Endometrial microvascular endothelial cells (primary cell): ENCODE measurements around the gene TYRP1. TPM values are rescaled to one million over a fixed set of nuclear protein-coding genes. Genes with fewer than 3 reads are reported as not detected.

Experiments used
- in situ Hi-C: cut with HindIII; loops from 2 replicates; pipeline ENCODE4 v1.10.0; 2017; ENCODE audit warnings: low sequenced_read_pairs, low pct_unique_long_range_greater_than_20kb; ENCODE audit errors: inconsistent ontology term
- total RNA-seq: library from RNA; depleted of rRNA; stranded (reverse); fragments of >200 nt; gene quantifications from one replicate; pipeline ENCODE4 v1.2.3, GENCODE V29; 2015; ENCODE audit errors: inconsistent ontology term

The TYRP1 gene
- total RNA-seq, 1 donor from 2014 or later, result 23.3 TPM

DNA sequence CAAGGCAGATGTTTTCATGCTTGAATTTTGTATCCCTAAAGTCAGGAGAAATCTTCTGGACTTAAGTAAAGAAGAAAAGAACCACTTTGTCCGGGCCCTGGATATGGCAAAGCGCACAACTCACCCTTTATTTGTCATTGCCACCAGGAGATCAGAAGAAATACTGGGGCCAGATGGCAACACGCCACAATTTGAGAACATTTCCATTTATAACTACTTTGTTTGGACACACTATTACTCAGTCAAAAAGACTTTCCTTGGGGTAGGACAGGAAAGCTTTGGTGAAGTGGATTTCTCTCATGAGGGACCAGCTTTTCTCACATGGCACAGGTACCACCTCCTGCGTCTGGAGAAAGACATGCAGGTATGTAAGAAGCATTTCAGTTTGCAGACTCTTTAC is 2.3 kb downstream of the TYRP1 start:
- in situ Hi-C loops, result no loop called here

DNA sequence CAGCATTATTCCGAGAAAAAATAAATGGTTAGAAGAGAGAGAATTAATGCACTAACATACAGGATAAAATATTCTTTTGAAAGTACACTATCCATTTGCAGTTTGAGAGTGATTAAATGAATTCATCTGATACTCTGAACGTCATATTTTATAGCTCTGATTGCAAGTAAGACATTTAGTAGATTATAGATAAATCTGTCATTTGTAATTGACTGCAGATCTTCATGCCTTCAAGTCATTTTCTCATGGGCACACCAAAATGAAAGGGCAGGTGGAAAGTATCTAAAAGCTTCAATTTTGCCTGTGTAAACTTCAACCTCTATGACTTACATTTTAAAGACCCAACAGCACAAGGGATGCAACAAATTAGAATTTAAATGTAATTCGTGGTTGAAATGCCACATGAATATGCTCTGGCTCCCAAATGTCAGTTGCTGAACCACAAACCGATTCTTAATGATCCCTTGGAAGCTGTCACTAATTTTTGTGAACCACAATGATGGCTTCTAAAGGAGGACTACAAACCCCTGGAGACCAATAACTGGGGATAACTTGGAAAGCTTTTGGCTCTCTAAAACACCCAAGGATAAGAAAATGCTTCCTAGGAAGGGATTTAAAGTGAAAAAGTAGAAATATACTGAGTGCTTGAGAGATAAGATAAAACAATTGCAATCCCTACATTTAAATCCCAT is 3.9 kb downstream of the TYRP1 start:
- in situ Hi-C loops, result no loop called here

DNA sequence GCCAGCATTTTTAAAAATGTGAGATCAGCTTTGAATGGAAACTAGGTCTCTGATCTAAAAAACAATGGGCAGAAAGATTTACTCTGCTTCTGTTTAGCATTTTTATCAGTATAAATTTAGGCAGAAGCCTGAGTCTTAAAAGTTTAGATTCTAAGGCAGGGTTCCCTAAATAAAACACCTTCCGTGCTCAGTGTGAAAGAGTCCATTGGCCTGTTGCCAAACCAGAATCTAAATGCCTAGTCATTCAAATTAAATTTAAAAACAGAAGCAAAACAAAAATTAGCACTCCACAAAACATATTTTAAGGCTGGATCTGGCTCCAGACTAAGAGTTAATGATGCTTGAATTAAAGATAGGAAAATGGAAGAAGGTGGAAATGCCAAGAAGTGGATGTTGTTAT is 4.5 kb downstream of the TYRP1 start:
- in situ Hi-C loops, result no loop called here

DNA sequence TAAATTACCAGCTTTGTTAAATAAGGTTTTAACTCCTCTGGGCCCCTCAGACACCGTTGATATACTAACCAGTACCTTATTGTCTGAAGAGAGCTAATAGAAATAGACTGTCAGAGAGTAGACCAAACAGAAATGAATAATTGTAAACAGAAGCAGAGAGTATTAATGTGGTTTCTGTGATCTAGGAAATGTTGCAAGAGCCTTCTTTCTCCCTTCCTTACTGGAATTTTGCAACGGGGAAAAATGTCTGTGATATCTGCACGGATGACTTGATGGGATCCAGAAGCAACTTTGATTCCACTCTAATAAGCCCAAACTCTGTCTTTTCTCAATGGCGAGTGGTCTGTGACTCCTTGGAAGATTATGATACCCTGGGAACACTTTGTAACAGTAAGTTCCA is 5.1 kb downstream of the TYRP1 start:
- in situ Hi-C loops, result no loop called here

DNA sequence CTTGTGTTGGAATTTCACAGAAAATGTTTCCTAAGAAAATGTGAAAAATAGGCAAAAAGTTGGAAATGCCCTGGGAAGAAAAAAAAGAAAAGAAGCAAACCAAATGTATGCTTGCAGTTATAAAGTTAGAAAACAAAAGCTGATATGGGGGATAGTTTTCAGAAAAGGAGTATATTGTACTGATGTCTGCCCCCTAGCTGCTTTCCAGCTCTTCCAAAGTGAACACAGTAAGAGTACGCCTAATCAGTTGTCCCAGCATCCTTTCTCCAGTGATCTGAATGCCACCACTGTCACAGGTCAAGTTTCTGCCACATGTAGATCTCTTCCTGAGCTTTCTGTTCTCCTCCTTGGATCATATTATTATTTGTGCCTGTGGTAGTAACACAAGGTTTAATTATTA is 5.8 kb downstream of the TYRP1 start:
- in situ Hi-C loops, result no loop called here

DNA sequence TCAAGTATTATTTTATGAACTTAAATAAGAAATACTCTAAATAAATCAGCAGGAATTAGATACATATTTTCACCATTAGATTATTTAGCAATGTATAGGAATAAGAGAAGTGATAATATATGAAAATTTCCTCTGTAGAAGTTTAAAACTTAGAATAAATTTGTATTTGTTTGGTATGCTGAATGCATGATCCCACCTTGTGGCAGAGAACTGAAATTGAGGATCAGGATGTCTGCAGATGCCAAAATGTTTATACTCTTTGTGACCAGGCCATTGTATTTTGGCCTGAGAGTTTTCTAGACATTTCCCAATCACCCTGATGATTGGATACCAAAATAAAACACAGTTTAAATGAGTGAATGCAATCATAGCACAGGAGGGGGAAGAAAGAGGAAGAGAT is 6.3 kb downstream of the TYRP1 start:
- in situ Hi-C loops, result no loop called here

DNA sequence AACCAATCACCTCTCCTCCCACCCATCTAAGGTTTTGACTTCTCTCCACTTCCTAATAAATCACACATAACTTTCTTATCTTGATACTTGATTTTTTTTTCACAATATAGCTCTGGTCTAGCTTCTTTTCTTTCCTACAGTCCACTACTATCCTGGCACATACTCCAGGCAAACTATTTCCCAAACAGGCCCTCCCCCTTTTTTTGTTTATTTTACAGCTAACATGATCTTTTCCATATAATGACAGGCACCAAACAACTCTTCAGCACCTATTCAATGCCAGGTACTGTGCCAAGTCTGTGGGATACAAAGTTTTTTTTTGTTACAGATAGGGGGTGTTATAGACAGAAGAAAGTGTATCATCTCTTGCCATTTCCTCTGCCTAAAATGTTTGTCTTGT is 7.9 kb downstream of the TYRP1 start:
- in situ Hi-C loops, result no loop called here

DNA sequence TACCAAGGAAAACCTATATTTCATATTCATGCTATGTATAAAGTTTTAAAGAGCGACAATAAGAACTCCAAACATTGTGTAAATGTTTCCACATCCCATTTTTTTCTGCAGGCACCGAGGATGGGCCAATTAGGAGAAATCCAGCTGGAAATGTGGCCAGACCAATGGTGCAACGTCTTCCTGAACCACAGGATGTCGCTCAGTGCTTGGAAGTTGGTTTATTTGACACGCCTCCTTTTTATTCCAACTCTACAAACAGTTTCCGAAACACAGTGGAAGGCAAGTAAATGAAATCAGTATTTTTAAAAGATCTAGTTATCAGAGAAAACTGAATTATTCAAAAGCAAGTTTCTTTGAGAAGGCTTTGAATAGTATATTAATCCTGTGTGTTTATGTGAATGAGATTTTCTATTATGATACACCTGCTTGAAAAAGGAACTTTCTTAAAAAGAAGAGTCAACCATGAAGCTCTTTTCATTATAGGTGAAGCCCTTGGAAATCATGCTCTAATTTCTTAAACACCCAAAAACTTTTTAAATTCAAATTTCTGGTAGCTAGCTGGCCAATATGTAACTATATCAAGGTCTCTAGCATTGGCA is 9.1 kb downstream of the TYRP1 start:
- in situ Hi-C loops, result no loop called here

DNA sequence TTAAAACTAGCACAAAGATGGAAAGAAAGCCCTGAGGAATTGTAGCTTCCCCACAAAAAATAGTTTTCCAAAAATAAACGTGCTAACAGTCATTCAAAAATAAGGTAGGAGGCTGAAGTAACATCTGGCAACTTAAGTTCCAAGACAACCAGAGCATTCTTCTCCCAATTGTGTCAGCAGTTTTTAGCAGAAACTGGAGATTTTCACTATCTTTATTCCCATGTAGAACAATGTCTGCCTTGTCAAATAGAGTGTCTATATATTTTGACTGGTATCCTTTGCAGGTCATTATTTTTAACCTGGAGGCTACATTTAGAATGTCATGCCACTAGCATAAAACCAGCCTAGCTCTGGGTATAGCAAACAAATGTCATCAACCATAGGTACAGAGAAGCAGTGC is 10.8 kb downstream of the TYRP1 start:
- in situ Hi-C loops, result no loop called here

DNA sequence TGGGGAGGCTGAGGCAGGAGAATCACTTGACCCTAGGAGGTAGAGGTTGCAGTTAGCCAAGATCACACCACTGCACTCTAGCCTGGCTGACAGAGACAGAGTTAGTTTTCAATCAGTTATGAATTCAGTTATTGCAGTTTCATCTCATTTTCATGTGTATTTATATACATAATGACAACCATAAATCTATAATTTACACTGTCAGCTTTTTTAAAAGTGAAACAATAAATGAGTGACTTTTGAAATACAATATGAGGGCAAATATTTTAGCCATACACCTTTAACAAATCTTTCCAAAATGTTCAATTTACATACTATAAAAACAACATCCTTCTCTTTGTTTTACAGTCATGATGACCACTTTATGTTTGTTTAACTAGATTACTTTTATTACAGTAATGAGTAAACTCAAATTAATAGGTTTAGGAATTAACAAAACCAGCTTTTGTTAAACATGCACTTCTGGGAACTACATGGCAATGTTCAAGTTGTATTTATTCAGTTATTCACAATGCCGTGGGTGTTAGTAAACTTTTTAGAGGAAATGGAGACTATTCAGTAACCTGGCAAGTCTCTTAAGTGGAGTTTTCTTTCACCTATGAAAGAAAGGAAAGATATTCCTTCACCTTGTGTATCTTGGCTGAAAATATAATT is 12.7 kb downstream of the TYRP1 start:
- in situ Hi-C loops, result no loop called here

DNA sequence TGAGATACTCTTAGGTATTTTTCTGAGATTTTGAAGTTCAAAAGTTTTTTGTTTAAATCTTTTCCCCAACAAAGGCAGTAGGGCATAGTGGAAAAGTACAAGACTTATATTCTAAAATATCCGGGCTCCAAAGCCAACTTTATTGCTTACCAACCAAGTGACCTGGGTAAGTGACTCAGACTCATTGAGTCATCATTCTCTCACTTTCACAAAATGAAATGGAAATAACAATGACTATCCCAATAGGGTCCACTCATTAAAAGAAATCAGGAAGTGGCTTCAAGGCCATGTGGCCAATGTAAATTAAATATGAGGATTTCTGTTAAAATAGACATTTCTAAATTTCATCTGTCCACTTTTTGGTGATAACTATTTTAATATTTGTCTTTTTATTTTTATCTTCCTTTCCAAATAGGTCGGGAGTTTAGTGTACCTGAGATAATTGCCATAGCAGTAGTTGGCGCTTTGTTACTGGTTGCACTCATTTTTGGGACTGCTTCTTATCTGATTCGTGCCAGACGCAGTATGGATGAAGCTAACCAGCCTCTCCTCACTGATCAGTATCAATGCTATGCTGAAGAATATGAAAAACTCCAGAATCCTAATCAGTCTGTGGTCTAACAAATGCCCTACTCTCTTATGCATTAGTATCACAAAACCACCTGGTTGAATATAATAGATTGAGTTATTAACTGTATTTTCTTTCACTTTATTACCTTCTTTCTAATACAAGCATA is 15.5 kb downstream of the TYRP1 start:
- in situ Hi-C loops, result no loop called here

DNA sequence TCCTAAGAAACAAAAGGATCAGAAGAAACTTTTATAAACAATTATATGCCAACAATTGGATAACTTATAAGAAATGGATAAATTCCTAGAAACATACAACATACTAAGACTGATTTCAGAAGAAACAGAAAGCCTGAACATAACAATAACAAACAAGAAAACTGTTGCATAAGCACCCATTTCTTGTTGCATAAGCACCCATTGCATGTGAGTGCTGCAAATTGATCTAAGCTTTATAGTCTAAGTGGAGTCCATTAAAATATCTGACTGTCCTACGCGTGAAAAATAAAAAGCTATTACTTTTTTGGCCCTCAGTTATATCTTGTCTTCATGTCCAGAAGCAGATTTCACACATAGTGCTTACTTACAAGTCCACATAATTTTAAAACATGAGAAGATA is 19.3 kb downstream of the TYRP1 start:
- in situ Hi-C loops, result no loop called here

DNA sequence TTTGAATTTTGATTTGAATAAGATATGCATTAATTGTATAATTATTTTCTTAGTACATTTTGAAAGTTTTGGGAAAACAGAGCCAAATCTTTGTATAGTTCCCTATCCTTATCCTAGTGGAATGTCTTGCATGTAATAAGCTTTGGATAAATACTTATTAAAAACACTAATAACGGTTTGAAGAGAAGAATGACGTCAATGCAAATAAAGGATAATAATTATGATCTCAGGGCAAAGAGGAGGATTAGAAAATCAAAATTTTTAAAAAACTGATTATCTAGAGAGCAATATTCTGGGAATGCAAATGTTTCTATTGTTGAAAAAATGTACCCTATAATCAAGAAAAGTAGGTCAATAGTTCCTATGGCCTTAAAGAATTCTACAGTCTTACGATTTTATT is 22.1 kb downstream of the TYRP1 start:
- in situ Hi-C loops, result no loop called here

DNA sequence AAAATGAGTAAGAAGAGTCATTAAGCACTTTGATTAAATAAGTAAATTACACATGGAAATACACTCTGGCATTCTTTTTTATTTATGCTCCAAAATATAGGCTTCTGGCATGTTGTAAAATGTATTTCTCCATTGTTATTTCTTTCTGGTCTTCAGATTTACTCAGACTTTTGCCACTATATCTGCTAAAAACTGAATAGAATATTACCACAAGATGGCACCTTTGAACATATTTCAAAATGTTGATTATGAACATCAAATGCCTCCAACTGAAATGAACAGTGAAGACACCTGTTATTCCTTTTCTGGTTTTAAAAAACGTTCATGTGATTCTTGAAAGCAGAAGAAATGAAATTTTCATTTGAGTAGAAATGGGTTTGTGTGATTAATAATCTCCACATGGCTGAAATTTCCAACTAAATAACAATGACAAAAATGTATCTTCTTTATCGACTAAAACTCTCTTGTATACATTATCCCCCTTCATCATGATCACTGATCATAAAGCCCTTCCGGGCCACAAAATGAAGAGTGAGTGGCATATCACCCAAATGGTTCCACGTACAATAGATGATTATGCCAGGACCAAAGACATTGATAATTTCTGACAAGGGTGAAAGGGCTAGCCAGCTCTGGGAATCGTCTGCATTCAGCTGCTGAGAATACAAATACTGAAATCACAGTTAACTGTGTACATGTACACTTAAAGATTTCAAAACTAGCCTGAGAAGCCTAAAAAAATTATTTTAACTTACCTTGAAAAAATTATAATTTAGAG is 23.8 kb downstream of the TYRP1 start:
- in situ Hi-C loops, result no loop called here

DNA sequence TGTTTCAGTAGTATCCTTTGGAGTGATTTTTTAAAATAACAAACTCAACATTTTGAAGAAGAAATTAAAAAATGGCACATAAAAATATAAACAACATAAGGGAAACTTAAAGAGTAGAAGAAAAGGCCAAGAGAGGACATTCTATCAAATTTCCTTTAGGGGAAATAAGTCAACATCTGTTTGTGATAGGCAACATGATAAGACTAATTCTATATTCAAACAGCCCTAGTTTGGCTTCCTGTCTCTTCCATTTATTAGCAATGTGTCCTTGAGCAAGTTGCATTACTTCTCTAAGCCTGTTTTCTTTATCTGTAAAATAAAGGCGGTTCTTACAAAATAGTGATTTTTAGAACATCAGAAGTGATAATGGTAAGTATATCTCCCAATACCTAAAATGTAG is 24.7 kb downstream of the TYRP1 start:
- in situ Hi-C loops, result no loop called here

DNA sequence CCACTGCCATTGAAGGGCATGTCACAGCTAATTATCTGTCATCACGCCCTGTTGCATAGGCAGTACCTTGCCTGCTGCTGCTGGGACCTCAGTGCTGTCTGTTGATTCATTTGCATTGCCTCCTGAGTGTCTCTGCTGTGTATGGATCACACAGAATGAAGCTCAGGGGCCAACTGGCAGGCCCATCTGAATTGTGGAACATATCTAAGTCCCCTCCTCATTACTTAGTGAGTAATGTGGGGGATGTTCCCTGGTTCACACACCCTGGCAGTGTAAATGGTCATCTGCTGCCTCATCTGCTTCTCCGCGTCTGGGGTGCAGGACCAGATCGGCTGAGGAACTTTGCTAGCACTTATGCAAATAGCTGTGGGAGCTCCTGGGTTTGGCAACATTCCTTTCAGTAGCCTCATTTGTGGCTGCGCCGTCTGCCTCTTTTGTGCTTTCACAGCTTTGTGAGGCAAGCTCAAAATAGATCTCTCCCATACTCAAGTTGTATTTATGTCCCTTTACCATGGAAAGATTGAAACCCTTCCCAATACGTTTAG is 25.4 kb downstream of the TYRP1 start:
- in situ Hi-C loops, result no loop called here

DNA sequence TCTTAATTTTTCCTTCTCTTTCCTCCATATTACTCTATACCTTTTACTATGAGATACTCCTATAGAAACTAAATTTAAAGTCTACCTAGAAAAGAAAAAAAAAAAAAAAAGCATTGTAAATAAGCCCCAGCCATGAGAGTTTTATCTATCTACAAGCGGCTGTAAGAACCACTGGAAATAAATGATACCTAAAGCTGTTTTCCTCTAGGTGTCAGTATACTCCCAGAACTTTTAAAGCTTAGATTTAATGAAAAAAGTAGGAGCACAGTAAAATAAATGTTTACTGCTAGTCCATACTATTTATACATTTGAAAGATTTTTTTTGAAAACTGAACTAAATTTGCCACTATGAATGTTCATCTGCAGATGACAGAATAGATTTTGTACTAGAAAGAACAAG is 26.2 kb downstream of the TYRP1 start:
- in situ Hi-C loops, result no loop called here

DNA sequence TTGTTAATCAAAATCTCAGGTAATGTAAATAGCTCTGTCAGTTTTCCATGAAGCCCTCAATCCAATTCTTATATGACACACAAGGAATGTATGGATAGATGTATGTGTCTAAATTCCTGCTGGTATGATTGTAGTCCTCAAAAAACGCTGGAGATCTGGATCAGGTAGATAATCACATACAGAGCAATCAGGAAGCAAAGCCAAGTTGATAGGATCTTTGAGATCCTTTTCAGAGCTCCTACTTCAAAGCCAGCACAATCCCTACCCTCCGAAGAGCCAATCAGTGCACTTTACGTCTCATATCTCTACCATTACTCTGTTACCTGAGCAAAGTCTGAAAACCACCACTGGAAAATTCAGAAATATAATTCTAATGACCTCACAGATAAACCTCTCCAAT is 27.4 kb downstream of the TYRP1 start:
- in situ Hi-C loops, result no loop called here

DNA sequence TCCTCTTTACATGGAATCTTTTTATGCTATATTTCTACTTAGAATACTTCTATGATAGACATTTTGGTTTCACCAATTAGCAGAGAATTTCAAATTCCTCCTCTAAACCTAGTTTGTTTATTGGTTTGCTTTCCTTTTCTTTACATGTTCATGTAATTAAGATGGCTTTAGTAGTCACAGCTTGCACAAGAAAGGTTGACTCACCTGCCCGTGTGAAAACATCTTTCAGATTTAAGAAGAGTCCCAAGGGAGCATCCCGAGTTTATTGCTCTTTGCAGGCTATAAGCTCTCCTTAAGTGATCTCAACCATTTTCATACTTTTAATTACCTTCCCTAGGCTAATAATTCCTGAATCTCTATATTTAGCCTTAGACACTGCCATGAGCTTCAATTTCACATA is 28.9 kb downstream of the TYRP1 start:
- in situ Hi-C loops, result no loop called here
